GM19238 (cell line): Measurements from ENCODE around the gene TP53BP2.
A peak's percentile ranks its signal among the peaks of the same experiment; 100 is the strongest.
"Not testable (repeated sequence)": the region's sequence is repeated elsewhere in the genome, so short reads cannot be mapped to it uniquely, and the experiment has no call there.

Experiments
- DNase-seq: peaks from one replicate; pipeline ENCODE4 v3.0.0; 2011; ENCODE audit warnings: low spot score; ENCODE audit not compliant: insufficient read length

TP53BP2 gene

GRCh38 chr1:223845810-223846682 is at the start of gene TP53BP2:
Gene TP53BP2 (minus strand): TSS chr1:223845947. CDS start chr1:223845680, 267 bp downstream.
- DNase-seq = peak; percentile 66

GRCh38 chr1:223890494-223890893 is 44.7 kb upstream of the TP53BP2 start:
- not testable (repeated sequence) for DNase-seq

GRCh38 chr1:223889319-223889718 is 43.6 kb upstream of the TP53BP2 start:
- DNase-seq = not testable (repeated sequence)

GRCh38 chr1:223887747-223888418 is 42.1 kb upstream of the TP53BP2 start:
- no peak for DNase-seq

- DNase-seq = no peak
These were observed 40.8 kb upstream of the TP53BP2 start for GRCh38 chr1:223886516-223886921.

- DNase-seq = no peak
These were observed 39.9 kb upstream of the TP53BP2 start for GRCh38 chr1:223885614-223886013.

- DNase-seq = no peak
These were observed 33.0 kb upstream of the TP53BP2 start for GRCh38 chr1:223878598-223879325.

- no peak for DNase-seq
These were observed 32.1 kb upstream of the TP53BP2 start for GRCh38 chr1:223877804-223878203.

- DNase-seq = no peak
These were observed 30.8 kb upstream of the TP53BP2 start for GRCh38 chr1:223876590-223876989.

- no peak for DNase-seq
These were observed 27.3 kb upstream of the TP53BP2 start for GRCh38 chr1:223873044-223873443.

- no peak for DNase-seq
These were observed 26.7 kb upstream of the TP53BP2 start for GRCh38 chr1:223872308-223872901.

GRCh38 chr1:223870617-223871574 is 25.1 kb upstream of the TP53BP2 start:
- DNase-seq = no peak

- DNase-seq = not testable (repeated sequence)
These were observed 19.0 kb upstream of the TP53BP2 start for GRCh38 chr1:223864599-223865368.

- no peak for DNase-seq
These were observed 18.3 kb upstream of the TP53BP2 start for GRCh38 chr1:223864084-223864483.

- DNase-seq = no peak
These were observed 16.2 kb upstream of the TP53BP2 start for GRCh38 chr1:223861904-223862303.

GRCh38 chr1:223860051-223860622 is 14.4 kb upstream of the TP53BP2 start:
- DNase-seq = no peak

- DNase-seq = no peak
These were observed 13.3 kb upstream of the TP53BP2 start for GRCh38 chr1:223859058-223859457.

GRCh38 chr1:223856386-223856785 is 10.6 kb upstream of the TP53BP2 start:
- DNase-seq = no peak

GRCh38 chr1:223853748-223854147 is 8.0 kb upstream of the TP53BP2 start:
- no peak for DNase-seq
